AG10803 (cell line): ENCODE data around the gene CCDC81.
A peak's percentile ranks its signal among the peaks of the same experiment; 100 is the strongest.

Experiments used
- DNase-seq: peaks from one replicate; pipeline ENCODE4 v3.0.0; 2010; ENCODE audit warnings: low read depth
- H3K4me3 ChIP-seq: 2 replicates; pipeline ENCODE4 v1.5.1; 2011; ENCODE audit warnings: mild to moderate bottlenecking, low read length, control low read depth
- CTCF ChIP-seq: conservative IDR thresholded peaks from 2 replicates; pipeline ENCODE4 v1.5.1; 2011; ENCODE audit warnings: mild to moderate bottlenecking, low read length, control low read depth, inconsistent platforms

The CCDC81 gene

DNA sequence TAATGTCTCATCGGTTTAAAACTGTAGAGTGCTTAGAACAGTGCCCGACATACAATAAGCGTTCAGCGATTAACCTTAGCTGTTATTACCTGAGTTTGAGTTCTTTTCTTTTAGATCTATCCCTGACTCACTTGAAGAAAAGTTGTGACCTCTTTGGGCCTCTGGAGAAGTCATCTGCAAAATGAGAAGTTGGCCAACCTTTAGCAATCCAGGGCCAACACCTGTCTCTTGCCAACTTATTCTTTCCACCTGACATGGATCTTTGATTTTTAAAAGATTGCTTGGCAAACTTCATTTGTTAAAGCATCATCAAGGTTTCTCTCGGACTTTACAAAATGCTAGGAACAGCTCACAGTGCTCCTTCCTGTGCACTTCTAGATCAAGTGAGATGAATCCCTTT, 89.3 kb downstream of the CCDC81 start:
- TF ChIP-seq CTCF: no peak
- DNase-seq: no peak
- no peak overlapping the region for H3K4me3 ChIP-seq

DNA sequence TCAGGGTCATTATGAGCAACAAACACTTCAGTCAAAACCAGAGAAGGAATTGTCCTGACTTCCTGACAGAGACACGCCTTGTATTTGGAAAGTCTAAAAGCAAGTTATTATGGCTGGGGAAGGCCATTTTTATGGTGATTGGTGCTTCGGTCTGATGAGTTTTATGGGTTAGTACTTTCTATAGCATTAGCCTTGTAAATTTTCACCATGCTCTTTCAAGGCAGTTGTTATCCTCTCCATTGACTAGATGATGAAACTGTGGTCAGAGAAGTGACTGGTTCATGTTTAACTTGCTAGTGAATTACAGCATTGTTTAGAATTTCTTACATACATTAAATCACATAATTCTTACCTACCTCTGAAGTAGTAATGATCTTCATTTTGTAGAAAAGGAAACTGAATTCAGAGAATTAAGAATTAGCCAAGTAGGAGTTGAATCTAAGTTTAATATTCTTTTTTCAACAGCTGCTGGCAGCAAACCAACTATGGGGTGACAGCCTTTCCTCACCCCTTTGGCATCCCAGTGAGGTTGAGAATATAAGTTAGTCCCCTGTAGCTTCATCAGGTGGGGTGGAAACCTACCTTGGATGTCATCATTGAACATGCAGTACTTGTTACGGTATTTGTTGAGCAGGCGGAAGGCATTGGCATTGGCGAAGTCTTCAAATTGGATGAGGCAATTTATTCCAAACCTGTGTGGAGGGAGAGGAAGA, 90.0 kb downstream of the CCDC81 start:
- no peak for TF ChIP-seq CTCF
- DNase-seq: no peak
- no peak overlapping the region for H3K4me3 ChIP-seq

GRCh38 chr11:86468169-86468568, 93.5 kb downstream of the CCDC81 start:
- no peak overlapping the region for H3K4me3 ChIP-seq
- no peak for TF ChIP-seq CTCF
- DNase-seq: no peak

GRCh38 chr11:86469491-86470388, 95.1 kb downstream of the CCDC81 start:
- no peak overlapping the region for H3K4me3 ChIP-seq
- peak; percentile 65 for DNase-seq
- no peak for TF ChIP-seq CTCF
